Measurements from ENCODE around the gene NEXMIF. TPM values are rescaled to one million over a fixed set of nuclear protein-coding genes. Genes with fewer than 3 reads are reported as not detected.

NEXMIF gene
- total and polyA plus RNA-seq, 2 of the 8 experiments (the other 6 are each of a cell fraction or from before 2014, with no cell fraction given): 0.18 to 0.73 TPM

DNA sequence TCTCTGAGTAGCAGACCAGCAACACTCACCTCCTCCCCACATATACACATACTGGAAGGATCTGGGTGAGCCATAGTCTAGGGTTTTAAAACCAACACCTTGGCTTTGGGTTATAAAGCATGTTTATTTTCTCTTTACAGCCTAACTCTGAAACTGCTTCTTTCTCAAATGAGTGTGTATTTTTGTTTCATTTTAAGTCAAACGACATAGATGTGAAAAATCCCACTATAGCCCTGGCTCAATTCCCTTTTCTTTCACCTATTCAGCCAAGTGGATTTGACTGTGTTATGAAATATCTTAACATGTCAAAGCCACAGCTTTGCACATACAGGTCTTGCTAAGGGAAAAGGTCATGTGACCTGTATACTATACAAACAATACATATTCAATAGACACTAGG is 13.8 kb downstream of the NEXMIF start:
- H2BK5ac ChIP-seq (ENCODE audit: low read depth, low read length): no peak overlapping the region
- CTCF ChIA-PET (ENCODE audit: partially characterized antibody): no interaction called here
- TF ChIP-seq RAD21 (IDR thresholded peaks at IDR 0.05 in 1 of 2, conservative IDR thresholded peaks at IDR 0.05 in 1 of 2; ENCODE audit: low read depth in 2 of 2, low read length in 2 of 2): no peak
- no peak for TF ChIP-seq EZH2 (IDR thresholded peaks at IDR 0.05; ENCODE audit: low read depth, low read length, severe bottlenecking)
- TF ChIP-seq, protein P1, sequence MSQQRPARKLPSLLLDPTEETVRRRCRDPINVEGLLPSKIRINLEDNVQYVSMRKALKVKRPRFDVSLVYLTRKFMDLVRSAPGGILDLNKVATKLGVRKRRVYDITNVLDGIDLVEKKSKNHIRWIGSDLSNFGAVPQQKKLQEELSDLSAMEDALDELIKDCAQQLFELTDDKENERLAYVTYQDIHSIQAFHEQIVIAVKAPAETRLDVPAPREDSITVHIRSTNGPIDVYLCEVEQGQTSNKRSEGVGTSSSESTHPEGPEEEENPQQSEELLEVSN (IDR thresholded peaks at IDR 0.05): no peak
- no peak for TF ChIP-seq HDAC2 (IDR thresholded peaks at IDR 0.05; ENCODE audit: borderline replicate concordance in 1 of 2, low read depth in 2 of 2, low read length in 2 of 2)
- TF ChIP-seq PHF8 (conservative IDR thresholded peaks at IDR 0.05; ENCODE audit: low read depth, low read length): no peak
- no peak for TF ChIP-seq KDM4A (IDR thresholded peaks at IDR 0.05; ENCODE audit: low read depth, low read length, severe bottlenecking)
- no peak for TF ChIP-seq BCL11A (IDR thresholded peaks at IDR 0.05; ENCODE audit: low read depth in 2 of 2, low read length in 2 of 2)
- TF ChIP-seq JUND (IDR thresholded peaks at IDR 0.05; ENCODE audit: low read length): no peak
- no peak for TF ChIP-seq CHD2 (IDR thresholded peaks at IDR 0.05; ENCODE audit: low read length)
- TF ChIP-seq SRF (IDR thresholded peaks at IDR 0.05; ENCODE audit: low read depth, low read length): no peak
- no peak for TF ChIP-seq SP1 (IDR thresholded peaks at IDR 0.05; ENCODE audit: low read depth, low read length)

More for the DNA sequence above, 13.8 kb downstream of the NEXMIF start:
- Histone ChIP-seq H3K23me2 (ENCODE audit: low read depth, low read length) (no peaks in the 10 kb centered on the region), H3K14ac (ENCODE audit: insufficient read length) (no peak overlapping the region), H3K4me3 (ENCODE audit: extremely low read depth in 1 of 4, insufficient read depth in 2 of 4, low read depth in 3 of 4, low read length in 4 of 4) (no peak overlapping the region), H3K27me3 (replicated peaks in 1 of 4; ENCODE audit: control insufficient read depth in 3 of 4, extremely low read depth in 1 of 4, insufficient read depth in 3 of 4, low read length in 3 of 4) (no peaks in the 10 kb centered on the region), H3K4ac (replicated peaks; ENCODE audit: insufficient read length, low read depth, low read length) (no peak overlapping the region), H2BK20ac (ENCODE audit: low read length) (no peak overlapping the region), H3K18ac (ENCODE audit: extremely low read depth, low read length) (no peak overlapping the region), H2BK120ac (replicated peaks; ENCODE audit: low read depth, low read length) (no peak overlapping the region), H2AFZ (ENCODE audit: low read length) (no peak overlapping the region), H3K4me1 (replicated peaks in 1 of 4; ENCODE audit: control insufficient read depth in 3 of 4, insufficient read depth in 4 of 4, low read length in 3 of 4) (no peaks in the 10 kb centered on the region), H4K20me1 (replicated peaks in 1 of 2; ENCODE audit: control insufficient read depth in 1 of 2, insufficient read depth in 2 of 2, low read length in 2 of 2) (no peaks in the 10 kb centered on the region), H4K5ac (ENCODE audit: insufficient read length, low read depth, low read length) (no peak overlapping the region), H3K79me2 (ENCODE audit: control insufficient read depth in 1 of 2, insufficient read depth in 2 of 2, low read length in 2 of 2) (no peaks in the 10 kb centered on the region), H3K23ac (ENCODE audit: insufficient read length) (no peak overlapping the region), H3K79me1 (ENCODE audit: low read depth, low read length) (no peaks in the 10 kb centered on the region), H3K56ac (replicated peaks; ENCODE audit: insufficient read length, low read depth, low read length) (no peak overlapping the region), H3K27ac (ENCODE audit: low read depth, low read length) (no peak overlapping the region), H2BK15ac (ENCODE audit: low read length) (no peak overlapping the region), H3K9me3 (ENCODE audit: insufficient read depth in 2 of 2, low read depth in 1 of 2, low read length in 1 of 2) (no peaks in the 10 kb centered on the region), H4K91ac (replicated peaks; ENCODE audit: insufficient read length, low read length) (no peak overlapping the region), H2BK12ac (ENCODE audit: low read depth, low read length) (no peak overlapping the region), H3K36me3 (ENCODE audit: control insufficient read depth in 2 of 4, insufficient read depth in 4 of 4, low read length in 3 of 4) (no peaks in the 10 kb centered on the region), H2AK5ac (ENCODE audit: low read depth, low read length) (no peak overlapping the region), H3K9ac (replicated peaks in 1 of 4; ENCODE audit: extremely low read depth in 1 of 4, low read depth in 3 of 4, low read length in 3 of 4) (no peak overlapping the region), H3K4me2 (ENCODE audit: insufficient read depth in 1 of 2, low read depth in 2 of 2, low read length in 2 of 2) (no peak overlapping the region), H4K8ac (ENCODE audit: extremely low read depth, insufficient read depth, low read length) (no peak overlapping the region)
- DNase-seq (ENCODE audit: low read depth in 1 of 2, low spot score in 2 of 2) (no peak), FAIRE-seq (no peak)
- 71% methylated on average over 1 of the region's 1 CpG; no CpG with 5 or more reads in 1 of the 2 experiments for WGBS, 2 experiments (ENCODE audit: extremely low coverage in 1 of 2, insufficient coverage in 1 of 2, insufficient read length in 1 of 2, insufficient replicate concordance in 2 of 2, low coverage in 1 of 2, low lambda C conversion rate in 2 of 2, missing lambda C conversion rate in 1 of 2)
- POLR2A ChIA-PET (ENCODE audit: partially characterized antibody): no interaction called here
